ENCODE results near the gene CCDC13. TPM values are rescaled to one million over a fixed set of nuclear protein-coding genes. Genes with fewer than 3 reads are reported as not detected.

The CCDC13 gene
- total RNA-seq, 1 donor from 2014 or later, result 1.3 TPM

GRCh38 chr3:42796332-42796885 is 23.4 kb upstream of the CCDC13 start:
- H3K4me3 ChIP-seq (ENCODE audit: insufficient read depth, low read depth, low read length), result no peak overlapping the region
- H3K4me3 Mint-ChIP-seq (ENCODE audit: unreplicated experiment), result no peak overlapping the region
- H3K79me2 ChIP-seq (ENCODE audit: insufficient read depth, low read length), result peaks cover 59% of the 10 kb centered on the region
- H3K27me3 ChIP-seq (ENCODE audit: insufficient read depth, low read length), result no peaks in the 10 kb centered on the region
- no peaks in the 10 kb centered on the region for H3K9me3 Mint-ChIP-seq (ENCODE audit: unreplicated experiment)
- H3K4me1 ChIP-seq (ENCODE audit: insufficient read depth, low read length), result no peaks in the 10 kb centered on the region
- H4K20me1 ChIP-seq (ENCODE audit: insufficient read depth, low read length), result peaks cover 43% of the 10 kb centered on the region
- peaks cover 3% of the 10 kb centered on the region for H3K4me1 Mint-ChIP-seq (ENCODE audit: low read depth, unreplicated experiment)
- H3K27ac Mint-ChIP-seq (ENCODE audit: unreplicated experiment), result no peak overlapping the region
- DNase-seq (ENCODE audit: low read depth) (no peak), FAIRE-seq (no peak)
- H2AFZ ChIP-seq (ENCODE audit: low read depth, low read length), result no peak overlapping the region
- H3K9me3 ChIP-seq (ENCODE audit: insufficient read depth, low read depth, low read length), result no peaks in the 10 kb centered on the region
- no peak for TF ChIP-seq CTCF (IDR thresholded peaks at IDR 0.05; ENCODE audit: insufficient read depth, low read depth, low read length)
- no peak for TF ChIP-seq EZH2 (IDR thresholded peaks at IDR 0.05; ENCODE audit: insufficient read depth, low read length)
- no peak overlapping the region for H3K9ac ChIP-seq (ENCODE audit: low read length)
- peaks cover 4% of the 10 kb centered on the region for H3K36me3 ChIP-seq (ENCODE audit: insufficient read depth, low read length)
- peaks cover 4% of the 10 kb centered on the region for H3K36me3 Mint-ChIP-seq (ENCODE audit: low read depth, unreplicated experiment)
- H3K4me2 ChIP-seq (ENCODE audit: low read length), result no peak overlapping the region
- no peaks in the 10 kb centered on the region for H3K27me3 Mint-ChIP-seq (ENCODE audit: low read depth, unreplicated experiment)
- H3K27ac ChIP-seq (ENCODE audit: low read depth, low read length), result no peak overlapping the region

- no peak overlapping the region for H3K9ac ChIP-seq (ENCODE audit: low read length)
- Mint-ChIP-seq H3K27ac (ENCODE audit: unreplicated experiment) (no peak overlapping the region), H3K9me3 (ENCODE audit: unreplicated experiment) (no peaks in the 10 kb centered on the region), H3K27me3 (ENCODE audit: low read depth, unreplicated experiment) (no peaks in the 10 kb centered on the region), H3K4me1 (ENCODE audit: low read depth, unreplicated experiment) (peaks cover 3% of the 10 kb centered on the region), H3K36me3 (ENCODE audit: low read depth, unreplicated experiment) (peaks cover 4% of the 10 kb centered on the region), H3K4me3 (ENCODE audit: unreplicated experiment) (no peak overlapping the region)
- H4K20me1 ChIP-seq (ENCODE audit: insufficient read depth, low read length), result peaks cover 41% of the 10 kb centered on the region
- no peak overlapping the region for H3K27ac ChIP-seq (ENCODE audit: low read depth, low read length)
- no peaks in the 10 kb centered on the region for H3K27me3 ChIP-seq (ENCODE audit: insufficient read depth, low read length)
- no peak overlapping the region for H3K4me3 ChIP-seq (ENCODE audit: insufficient read depth, low read depth, low read length)
- no peak for FAIRE-seq
- H3K4me2 ChIP-seq (ENCODE audit: low read length), result no peak overlapping the region
- no peaks in the 10 kb centered on the region for H3K9me3 ChIP-seq (ENCODE audit: insufficient read depth, low read depth, low read length)
- no peak for DNase-seq (ENCODE audit: low read depth)
- no peaks in the 10 kb centered on the region for H3K4me1 ChIP-seq (ENCODE audit: insufficient read depth, low read length)
- no peak overlapping the region for H2AFZ ChIP-seq (ENCODE audit: low read depth, low read length)
- H3K36me3 ChIP-seq (ENCODE audit: insufficient read depth, low read length), result peaks cover 7% of the 10 kb centered on the region
- TF ChIP-seq CTCF (IDR thresholded peaks at IDR 0.05; ENCODE audit: insufficient read depth, low read depth, low read length) (no peak), EZH2 (IDR thresholded peaks at IDR 0.05; ENCODE audit: insufficient read depth, low read length) (no peak)
- H3K79me2 ChIP-seq (ENCODE audit: insufficient read depth, low read length), result peaks cover 58% of the 10 kb centered on the region
Observed at GRCh38 chr3:42795621-42796181, 22.6 kb upstream of the CCDC13 start.

GRCh38 chr3:42790714-42791229 is 17.7 kb upstream of the CCDC13 start:
- Mint-ChIP-seq H3K4me1 (ENCODE audit: low read depth, unreplicated experiment) (no peaks in the 10 kb centered on the region), H3K9me3 (ENCODE audit: unreplicated experiment) (no peaks in the 10 kb centered on the region), H3K27ac (ENCODE audit: unreplicated experiment) (no peak overlapping the region), H3K36me3 (ENCODE audit: low read depth, unreplicated experiment) (peaks cover 7% of the 10 kb centered on the region), H3K4me3 (ENCODE audit: unreplicated experiment) (no peak overlapping the region), H3K27me3 (ENCODE audit: low read depth, unreplicated experiment) (no peaks in the 10 kb centered on the region)
- no peak overlapping the region for H3K9ac ChIP-seq (ENCODE audit: low read length)
- no peaks in the 10 kb centered on the region for H3K27me3 ChIP-seq (ENCODE audit: insufficient read depth, low read length)
- TF ChIP-seq CTCF (IDR thresholded peaks at IDR 0.05; ENCODE audit: insufficient read depth, low read depth, low read length) (no peak), EZH2 (IDR thresholded peaks at IDR 0.05; ENCODE audit: insufficient read depth, low read length) (no peak)
- no peak overlapping the region for H3K4me3 ChIP-seq (ENCODE audit: insufficient read depth, low read depth, low read length)
- no peaks in the 10 kb centered on the region for H3K4me1 ChIP-seq (ENCODE audit: insufficient read depth, low read length)
- H3K9me3 ChIP-seq (ENCODE audit: insufficient read depth, low read depth, low read length), result no peaks in the 10 kb centered on the region
- FAIRE-seq, result peak; percentile 73
- H3K36me3 ChIP-seq (ENCODE audit: insufficient read depth, low read length), result peaks cover 20% of the 10 kb centered on the region
- DNase-seq (ENCODE audit: low read depth), result no peak
- H4K20me1 ChIP-seq (ENCODE audit: insufficient read depth, low read length), result peaks cover 36% of the 10 kb centered on the region
- no peak overlapping the region for H3K4me2 ChIP-seq (ENCODE audit: low read length)
- H3K27ac ChIP-seq (ENCODE audit: low read depth, low read length), result no peak overlapping the region
- H2AFZ ChIP-seq (ENCODE audit: low read depth, low read length), result no peak overlapping the region
- peaks cover 54% of the 10 kb centered on the region for H3K79me2 ChIP-seq (ENCODE audit: insufficient read depth, low read length)
